HFFc6 (cell line): Measurements from ENCODE around the gene GRIP2. TPM values are rescaled to one million over a fixed set of nuclear protein-coding genes. Genes with fewer than 3 reads are reported as not detected.

ENCODE experiments used
- DNase-seq: peaks from one replicate; pipeline ENCODE4 v3.0.0-alpha.2; 2018
- H3K27ac Mint-ChIP-seq: 2 replicates; pipeline ENCODE4 v1.8.0; 2020; ENCODE audit warnings: mild to moderate bottlenecking, mixed read lengths
- H3K27me3 Mint-ChIP-seq: 2 replicates; pipeline ENCODE4 v1.8.0; 2021; ENCODE audit warnings: mild to moderate bottlenecking, moderate library complexity, mixed read lengths; ENCODE audit not compliant: insufficient read depth
- H3K36me3 Mint-ChIP-seq: 2 replicates; pipeline ENCODE4 v1.8.0; 2021; ENCODE audit warnings: low read depth, mixed read lengths
- H3K4me1 Mint-ChIP-seq: 2 replicates; pipeline ENCODE4 v1.8.0; 2020; ENCODE audit warnings: low read depth, mixed read lengths
- H3K4me3 Mint-ChIP-seq: 2 replicates; pipeline ENCODE4 v1.8.0; 2020; ENCODE audit warnings: mild to moderate bottlenecking, moderate library complexity, mixed read lengths
- H3K9me3 Mint-ChIP-seq: 2 replicates; pipeline ENCODE4 v1.8.0; 2020; ENCODE audit warnings: mild to moderate bottlenecking, mixed read lengths
- total RNA-seq, 6 experiments: library from RNA; stranded (reverse); fragmentation: NEBNext Ultra II Directional; extraction: Animal tissue kit (Norgen Biotek cat#: 25700); gene quantifications; 2 replicates in 1 of 6; 3 replicates in 5 of 6; pipeline ENCODE4 v1.2.3, GENCODE V29; 2021
- TF ChIP-seq, protein P1 (sequence below): fragments of 200-600 bp; sonication (generic); IDR thresholded peaks from 2 replicates; pipeline ENCODE4 v1.5.0; 2021; ENCODE audit warnings: antibody characterized with exemption, mild to moderate bottlenecking

Gene GRIP2
- total RNA-seq, 6 experiments from 2014 or later, result 0.05 to 0.25 (median 0.13) TPM; not detected in 2

DNA sequence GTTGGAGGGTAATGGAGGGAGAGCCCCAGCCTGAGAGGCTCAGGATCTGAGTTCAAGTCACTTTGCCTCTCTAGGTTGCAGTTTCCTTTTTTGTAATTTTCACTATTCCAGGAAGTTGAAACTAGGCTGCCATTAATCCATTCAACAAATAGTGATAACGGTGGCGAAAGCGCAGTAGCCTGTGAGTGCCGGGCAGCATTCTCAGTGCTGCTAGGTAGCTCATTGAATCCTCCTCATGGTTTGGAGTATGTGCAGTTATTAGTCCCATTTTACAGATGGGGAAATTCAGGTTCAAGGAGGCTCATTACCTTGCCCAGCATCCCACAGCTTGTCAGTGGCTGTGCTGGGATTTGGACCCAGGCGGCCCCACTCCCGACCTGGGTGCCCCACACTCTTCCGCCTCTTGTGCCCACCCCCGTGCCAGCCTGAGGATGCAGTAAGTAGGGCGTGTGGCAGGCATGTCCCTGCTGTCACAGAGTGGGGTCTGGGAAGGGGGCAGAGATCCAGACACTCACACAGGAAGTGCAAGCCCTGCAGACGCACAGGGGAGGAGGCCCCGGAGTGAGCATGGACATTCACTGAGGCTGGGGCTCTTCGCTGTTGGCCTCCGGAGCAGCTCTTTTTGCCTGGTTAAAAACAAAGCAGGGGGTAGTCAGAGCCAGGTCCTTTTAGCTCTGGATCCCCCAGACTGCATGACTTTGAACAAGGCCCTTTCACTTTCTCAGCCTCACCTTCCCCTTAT, 79.0 kb downstream of the GRIP2 start:
- Mint-ChIP-seq H3K27me3 (peaks cover 6% of the 10 kb centered on the region), H3K9me3 (no peaks in the 10 kb centered on the region), H3K36me3 (peaks cover 20% of the 10 kb centered on the region), H3K4me1 (peaks cover 32% of the 10 kb centered on the region), H3K4me3 (no peak overlapping the region), H3K27ac (peak overlapping the region; percentile 77)
- TF ChIP-seq, protein P1, sequence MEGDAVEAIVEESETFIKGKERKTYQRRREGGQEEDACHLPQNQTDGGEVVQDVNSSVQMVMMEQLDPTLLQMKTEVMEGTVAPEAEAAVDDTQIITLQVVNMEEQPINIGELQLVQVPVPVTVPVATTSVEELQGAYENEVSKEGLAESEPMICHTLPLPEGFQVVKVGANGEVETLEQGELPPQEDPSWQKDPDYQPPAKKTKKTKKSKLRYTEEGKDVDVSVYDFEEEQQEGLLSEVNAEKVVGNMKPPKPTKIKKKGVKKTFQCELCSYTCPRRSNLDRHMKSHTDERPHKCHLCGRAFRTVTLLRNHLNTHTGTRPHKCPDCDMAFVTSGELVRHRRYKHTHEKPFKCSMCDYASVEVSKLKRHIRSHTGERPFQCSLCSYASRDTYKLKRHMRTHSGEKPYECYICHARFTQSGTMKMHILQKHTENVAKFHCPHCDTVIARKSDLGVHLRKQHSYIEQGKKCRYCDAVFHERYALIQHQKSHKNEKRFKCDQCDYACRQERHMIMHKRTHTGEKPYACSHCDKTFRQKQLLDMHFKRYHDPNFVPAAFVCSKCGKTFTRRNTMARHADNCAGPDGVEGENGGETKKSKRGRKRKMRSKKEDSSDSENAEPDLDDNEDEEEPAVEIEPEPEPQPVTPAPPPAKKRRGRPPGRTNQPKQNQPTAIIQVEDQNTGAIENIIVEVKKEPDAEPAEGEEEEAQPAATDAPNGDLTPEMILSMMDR, result no peak
- DNase-seq, result no peak

DNA sequence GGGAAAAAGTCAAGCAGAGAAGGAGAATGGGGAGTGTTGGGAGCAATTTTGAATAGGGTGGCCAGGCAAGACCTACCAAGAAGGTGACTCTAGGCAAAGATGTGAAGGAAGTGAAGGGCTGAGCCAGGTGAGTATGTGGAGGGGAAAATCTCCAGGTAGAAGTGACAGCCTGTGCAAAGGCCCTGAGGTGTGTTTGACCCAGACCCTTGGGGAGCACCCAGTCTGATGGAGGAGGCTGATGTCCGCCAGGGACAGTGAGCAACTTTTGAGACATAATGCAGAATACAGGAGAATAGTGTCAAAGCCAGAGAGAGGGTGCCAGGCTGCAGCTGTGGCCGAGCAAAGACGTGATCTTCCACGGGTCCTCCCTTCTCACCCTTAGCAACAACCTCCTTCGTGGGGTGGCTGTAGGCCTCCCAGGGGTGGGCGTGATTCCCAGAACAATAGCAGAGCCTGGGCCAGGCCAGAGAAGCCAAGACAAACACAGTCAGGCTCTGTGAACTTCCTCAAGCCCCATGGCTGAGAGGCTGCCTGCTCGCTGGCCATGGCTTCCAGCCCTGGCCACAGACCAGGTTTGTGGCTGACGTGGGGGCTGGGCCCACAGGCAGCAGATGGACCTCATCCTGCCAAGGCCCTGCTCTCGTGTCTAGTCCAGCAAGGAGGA, 79.7 kb downstream of the GRIP2 start:
- peaks cover 6% of the 10 kb centered on the region for H3K27me3 Mint-ChIP-seq
- TF ChIP-seq, protein P1, result no peak
- peak overlapping the region; percentile 77 for H3K27ac Mint-ChIP-seq
- H3K36me3 Mint-ChIP-seq, result peaks cover 20% of the 10 kb centered on the region
- peaks cover 32% of the 10 kb centered on the region for H3K4me1 Mint-ChIP-seq
- H3K4me3 Mint-ChIP-seq, result no peak overlapping the region
- peak; percentile 61 for DNase-seq
- H3K9me3 Mint-ChIP-seq, result no peaks in the 10 kb centered on the region

DNA sequence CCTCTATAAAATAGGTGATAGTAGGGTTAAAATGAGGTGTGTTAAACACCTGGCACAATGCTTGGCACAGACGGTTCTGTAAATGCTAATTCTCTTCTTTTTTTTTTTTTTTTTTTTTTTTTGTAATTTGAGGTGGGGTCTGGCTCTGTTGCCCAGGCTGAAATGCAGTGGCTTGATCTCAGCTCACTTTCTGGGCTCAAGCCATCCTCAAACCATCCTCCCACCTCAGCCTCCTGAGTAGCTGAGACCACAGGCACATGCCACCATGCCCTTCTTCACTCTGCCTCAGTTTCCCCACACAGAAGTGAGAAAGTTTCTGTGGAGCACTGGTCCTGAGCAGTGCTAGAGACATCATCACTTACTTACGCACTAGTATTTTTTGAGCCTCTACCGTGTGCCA, 80.4 kb downstream of the GRIP2 start:
- peaks cover 23% of the 10 kb centered on the region for H3K36me3 Mint-ChIP-seq
- no peaks in the 10 kb centered on the region for H3K9me3 Mint-ChIP-seq
- TF ChIP-seq, protein P1, result no peak
- H3K27me3 Mint-ChIP-seq, result peaks cover 6% of the 10 kb centered on the region
- peaks cover 35% of the 10 kb centered on the region for H3K4me1 Mint-ChIP-seq
- peak overlapping the region; percentile 77 for H3K27ac Mint-ChIP-seq
- no peak overlapping the region for H3K4me3 Mint-ChIP-seq
- DNase-seq, result no peak

GRCh38 chr3:14459384-14459783, 80.8 kb downstream of the GRIP2 start:
- H3K4me3 Mint-ChIP-seq, result no peak overlapping the region
- H3K36me3 Mint-ChIP-seq, result peaks cover 27% of the 10 kb centered on the region
- peaks cover 7% of the 10 kb centered on the region for H3K27me3 Mint-ChIP-seq
- TF ChIP-seq, protein P1, result no peak
- no peaks in the 10 kb centered on the region for H3K9me3 Mint-ChIP-seq
- no peak overlapping the region for H3K27ac Mint-ChIP-seq
- H3K4me1 Mint-ChIP-seq, result peaks cover 39% of the 10 kb centered on the region
- no peak for DNase-seq

GRCh38 chr3:14458434-14459275, 81.5 kb downstream of the GRIP2 start:
- no peak overlapping the region for H3K27ac Mint-ChIP-seq
- H3K4me1 Mint-ChIP-seq, result peaks cover 46% of the 10 kb centered on the region
- TF ChIP-seq, protein P1, result no peak
- H3K4me3 Mint-ChIP-seq, result no peak overlapping the region
- peaks cover 9% of the 10 kb centered on the region for H3K27me3 Mint-ChIP-seq
- no peaks in the 10 kb centered on the region for H3K9me3 Mint-ChIP-seq
- peaks cover 31% of the 10 kb centered on the region for H3K36me3 Mint-ChIP-seq
- DNase-seq, result no peak
